Mesodermal cell (in vitro differentiated cells): Measurements from ENCODE around the gene MTAP.

Experiments
- H3K27ac ChIP-seq: 2 replicates; pipeline ENCODE4 v1.7.0; 2013; ENCODE audit warnings: mild to moderate bottlenecking, low read depth, low read length, moderate library complexity; ENCODE audit not compliant: severe bottlenecking
- H3K36me3 ChIP-seq: 2 replicates; pipeline ENCODE4 v1.7.1; 2013; ENCODE audit warnings: mild to moderate bottlenecking, low read length, moderate library complexity; ENCODE audit not compliant: control insufficient read depth, insufficient read depth
- H3K4me1 ChIP-seq: one replicate; pipeline ENCODE4 v1.7.1; 2013; ENCODE audit warnings: mild to moderate bottlenecking, low read length; ENCODE audit not compliant: insufficient read depth, control insufficient read depth, poor library complexity, severe bottlenecking
- H3K4me3 ChIP-seq: 2 replicates; pipeline ENCODE4 v1.7.0; 2013; ENCODE audit warnings: low read length, control low read depth, mild to moderate bottlenecking; ENCODE audit not compliant: insufficient read depth, poor library complexity, severe bottlenecking; ENCODE audit errors: extremely low read depth
- H3K9me3 ChIP-seq: 2 replicates; pipeline ENCODE4 v1.7.1; 2013; ENCODE audit warnings: mild to moderate bottlenecking, low read length, moderate library complexity; ENCODE audit not compliant: control insufficient read depth
- WGBS, 2 experiments: methylation state at CpG; one replicate each; pipeline ENCODE4 v1.1.5; 2013; ENCODE audit warnings: missing lambda C conversion rate in 2 of 2; ENCODE audit not compliant: insufficient coverage in 2 of 2; 5-methylcytosine and 5-hydroxymethylcytosine counted together

Gene MTAP

GRCh38 chr9:21852754-21853153 lies 50.3 kb downstream of the MTAP start:
- Histone ChIP-seq H3K9me3 (peaks cover 8% of the 10 kb centered on the region), H3K27ac (no peak overlapping the region), H3K4me3 (no peak overlapping the region), H3K4me1 (no peaks in the 10 kb centered on the region), H3K36me3 (peaks cover 75% of the 10 kb centered on the region)
- 100% methylated on average over 1 of the region's 3 CpGs for WGBS, 2 experiments

GRCh38 chr9:21853414-21853813 lies 51.0 kb downstream of the MTAP start:
- Histone ChIP-seq H3K27ac (no peak overlapping the region), H3K4me3 (no peak overlapping the region), H3K4me1 (no peaks in the 10 kb centered on the region), H3K9me3 (peaks cover 3% of the 10 kb centered on the region), H3K36me3 (peaks cover 75% of the 10 kb centered on the region)
- 86 to 100% methylated on average over 1 of the region's 2 CpGs for WGBS, 2 experiments

GRCh38 chr9:21854119-21854518 lies 51.7 kb downstream of the MTAP start:
- Histone ChIP-seq H3K9me3 (no peaks in the 10 kb centered on the region), H3K4me1 (no peaks in the 10 kb centered on the region), H3K27ac (no peak overlapping the region), H3K4me3 (no peak overlapping the region), H3K36me3 (peaks cover 77% of the 10 kb centered on the region)
- WGBS, 2 experiments = 100% methylated on average over 1 of the region's 4 CpGs; no CpG with 5 or more reads in 1 of the 2 experiments

GRCh38 chr9:21854594-21854993 lies 52.2 kb downstream of the MTAP start:
- WGBS, 2 experiments = 93 to 94% methylated on average over 10 to 11 of the region's 11 CpGs
- Histone ChIP-seq H3K36me3 (peaks cover 81% of the 10 kb centered on the region), H3K27ac (no peak overlapping the region), H3K4me1 (no peaks in the 10 kb centered on the region), H3K4me3 (no peak overlapping the region), H3K9me3 (no peaks in the 10 kb centered on the region)

- 88 to 95% methylated on average over 3 to 4 of the region's 5 CpGs for WGBS, 2 experiments
- Histone ChIP-seq H3K4me3 (no peak overlapping the region), H3K27ac (no peak overlapping the region), H3K4me1 (no peaks in the 10 kb centered on the region), H3K36me3 (peaks cover 89% of the 10 kb centered on the region), H3K9me3 (no peaks in the 10 kb centered on the region)
Observed at GRCh38 chr9:21856301-21857094, 54.1 kb downstream of the MTAP start.

GRCh38 chr9:21862871-21863270 lies 60.4 kb downstream of the MTAP start:
- H3K27ac ChIP-seq = no peak overlapping the region
- H3K4me3 ChIP-seq = no peak overlapping the region
- no peaks in the 10 kb centered on the region for H3K4me1 ChIP-seq
- no peaks in the 10 kb centered on the region for H3K9me3 ChIP-seq
- H3K36me3 ChIP-seq = peaks cover 69% of the 10 kb centered on the region
- WGBS, 2 experiments = 100% methylated on average over 1 of the region's 1 CpG; no CpG with 5 or more reads in 1 of the 2 experiments

GRCh38 chr9:21864505-21864904 lies 62.1 kb downstream of the MTAP start:
- whole genome bisulfite sequencing, 2 experiments = 90 to 100% methylated on average over 3 to 5 of the region's 5 CpGs
- H3K27ac ChIP-seq = no peak overlapping the region
- H3K4me1 ChIP-seq = no peaks in the 10 kb centered on the region
- H3K4me3 ChIP-seq = no peak overlapping the region
- H3K36me3 ChIP-seq = peaks cover 61% of the 10 kb centered on the region
- no peaks in the 10 kb centered on the region for H3K9me3 ChIP-seq

- Histone ChIP-seq H3K4me1 (no peaks in the 10 kb centered on the region), H3K36me3 (peaks cover 45% of the 10 kb centered on the region), H3K9me3 (no peaks in the 10 kb centered on the region), H3K4me3 (no peak overlapping the region), H3K27ac (no peak overlapping the region)
- WGBS, 2 experiments = no CpG with 5 or more reads among the region's 1 CpG
Observed at GRCh38 chr9:21866302-21866701, 63.9 kb downstream of the MTAP start.

GRCh38 chr9:21871256-21871975 lies 69.0 kb downstream of the MTAP start:
- peaks cover 8% of the 10 kb centered on the region for H3K4me1 ChIP-seq
- no peak overlapping the region for H3K4me3 ChIP-seq
- H3K27ac ChIP-seq = no peak overlapping the region
- no CpG with 5 or more reads among the region's 3 CpGs for WGBS, 2 experiments
- H3K36me3 ChIP-seq = peaks cover 18% of the 10 kb centered on the region
- H3K9me3 ChIP-seq = peaks cover 4% of the 10 kb centered on the region

GRCh38 chr9:21872696-21873095 lies 70.3 kb downstream of the MTAP start:
- H3K9me3 ChIP-seq = peaks cover 4% of the 10 kb centered on the region
- peaks cover 21% of the 10 kb centered on the region for H3K36me3 ChIP-seq
- WGBS, 2 experiments = 40% methylated on average over 1 of the region's 1 CpG; no CpG with 5 or more reads in 1 of the 2 experiments
- H3K27ac ChIP-seq = peak overlapping the region; percentile 78
- H3K4me1 ChIP-seq = peaks cover 8% of the 10 kb centered on the region
- no peak overlapping the region for H3K4me3 ChIP-seq
